Gastroesophageal sphincter (tissue), 4 donors: ENCODE results near the gene RABAC1. TPM values are rescaled to one million over a fixed set of nuclear protein-coding genes. Genes with fewer than 3 reads are reported as not detected.

Experiments used
- ATAC-seq: fragments of 150-250 bp; one replicate; pipeline ENCODE4 v1.9.1; 2016; ENCODE audit warnings: mild to moderate bottlenecking, moderate library complexity
- H3K27ac ChIP-seq, 4 donors: fragments of 200-600 bp; sonication (generic) in 3 of 4; 1 replicate in 3 of 4; 2 replicates in 1 of 4; pipeline ENCODE4 v1.5.1; 2016 to 2019
- H3K27me3 ChIP-seq: fragments of 200-600 bp; sonication (generic); one replicate; pipeline ENCODE4 v1.5.1; 2019
- H3K36me3 ChIP-seq, 2 donors: fragments of 200-600 bp; sonication (generic); one replicate each; pipeline ENCODE4 v1.5.1; 2019; ENCODE audit warnings: control low read depth in 1 of 2
- H3K4me1 ChIP-seq, 3 donors: fragments of 200-600 bp; sonication (generic); 1 replicate in 2 of 3; 2 replicates in 1 of 3; pipeline ENCODE4 v1.5.1; 2016 to 2019; ENCODE audit warnings: control low read depth in 2 of 3
- H3K4me3 ChIP-seq, 2 donors: fragments of 200-600 bp; sonication (generic); one replicate each; pipeline ENCODE4 v1.5.1; 2019; ENCODE audit warnings: mild to moderate bottlenecking in 1 of 2, moderate library complexity in 1 of 2
- H3K9me3 ChIP-seq, 3 donors: fragments of 200-600 bp; sonication (generic); one replicate each; pipeline ENCODE4 v1.5.1; 2017 to 2019; ENCODE audit warnings: control low read depth in 2 of 3
- CTCF ChIP-seq, 4 experiments: fragments of 200-600 bp in 2 of 4; fragments of 450-650 bp in 2 of 4; sonication (generic) in 1 of 4; IDR thresholded peaks; one replicate each; pipeline ENCODE4 v1.5.1; 2017 to 2019; ENCODE audit warnings: antibody characterized with exemption in 4 of 4, mild to moderate bottlenecking in 2 of 4, moderate library complexity in 2 of 4
- EP300 ChIP-seq: sonication (generic); formaldehyde crosslinking; IDR thresholded peaks from one replicate; pipeline ENCODE4 v1.6.1; 2017; ENCODE audit warnings: antibody characterized with exemption, mild to moderate bottlenecking
- POLR2A ChIP-seq, 2 donors: fragments of 450-650 bp; IDR thresholded peaks; one replicate each; pipeline ENCODE4 v1.6.1; 2017; ENCODE audit warnings: antibody characterized with exemption in 2 of 2, mild to moderate bottlenecking in 2 of 2, moderate library complexity in 1 of 2
- POLR2AphosphoS5 ChIP-seq: sonication (generic); formaldehyde crosslinking; IDR thresholded peaks from one replicate; pipeline ENCODE4 v1.6.1; 2017; ENCODE audit warnings: antibody characterized with exemption
- WGBS, 2 donors: methylation state at CpG; one replicate each; pipeline ENCODE4 v1.1.5; 2018; ENCODE audit warnings: low coverage in 1 of 2; 5-methylcytosine and 5-hydroxymethylcytosine counted together
- total RNA-seq, 4 donors: library from RNA; depleted of rRNA; stranded (reverse); fragments of >200 nt; gene quantifications; one replicate each; pipeline ENCODE4 v1.1.0, GENCODE V29; 2016

Gene RABAC1
- total RNA-seq, 4 donors from 2014 or later = 150 to 215 (median 201) TPM

GRCh38 chr19:41910240-41910991 lies 48.7 kb downstream of the RABAC1 start:
- Histone ChIP-seq H3K36me3 (peaks cover 0 to 30% of the 10 kb centered on the region in 2 donors), H3K4me1 (peaks cover 0 to 25% (median 7%) of the 10 kb centered on the region in 3 donors), H3K4me3 (no peak overlapping the region), H3K9me3 (no peaks in the 10 kb centered on the region), H3K27ac (no peak overlapping the region), H3K27me3 (peaks cover 68% of the 10 kb centered on the region)
- 50 to 66% methylated on average over 4 of the region's 12 CpGs for WGBS, 2 donors
- TF ChIP-seq CTCF (IDR thresholded peaks at IDR 0.05) (no peak), EP300 (no peak), POLR2A (IDR thresholded peaks at IDR 0.05) (no peak), POLR2AphosphoS5 (no peak)
- no peak for ATAC-seq

GRCh38 chr19:41909706-41910105 lies 49.4 kb downstream of the RABAC1 start:
- 20 to 33% methylated on average over 1 to 3 of the region's 13 CpGs for WGBS, 2 donors
- Histone ChIP-seq H3K27me3 (peaks cover 61% of the 10 kb centered on the region), H3K27ac (no peak overlapping the region), H3K9me3 (no peaks in the 10 kb centered on the region), H3K4me1 (peaks cover 0 to 18% (median 3%) of the 10 kb centered on the region in 3 donors), H3K4me3 (no peak overlapping the region), H3K36me3 (peaks cover 0 to 37% of the 10 kb centered on the region in 2 donors)
- no peak for TF ChIP-seq CTCF (IDR thresholded peaks at IDR 0.05)
- TF ChIP-seq EP300 = no peak
- no peak for TF ChIP-seq POLR2A (IDR thresholded peaks at IDR 0.05)
- no peak for TF ChIP-seq POLR2AphosphoS5
- ATAC-seq = no peak

- TF ChIP-seq CTCF (IDR thresholded peaks at IDR 0.05) (no peak), POLR2AphosphoS5 (no peak), POLR2A (IDR thresholded peaks at IDR 0.05) (no peak), EP300 (no peak)
- peaks cover 0 to 45% of the 10 kb centered on the region in 2 donors for H3K36me3 ChIP-seq
- no peak for ATAC-seq
- peaks cover 0 to 16% (median 3%) of the 10 kb centered on the region in 3 donors for H3K4me1 ChIP-seq
- no peak overlapping the region for H3K27ac ChIP-seq
- no peaks in the 10 kb centered on the region for H3K9me3 ChIP-seq
- WGBS, 2 donors = 64% methylated on average over 5 of the region's 11 CpGs; no CpG with 5 or more reads in 1 of the 2 donors
- no peak overlapping the region for H3K4me3 ChIP-seq
- peaks cover 54% of the 10 kb centered on the region for H3K27me3 ChIP-seq
Observed at GRCh38 chr19:41908724-41909464, 50.2 kb downstream of the RABAC1 start.

- H3K27ac ChIP-seq = no peak overlapping the region
- no peak overlapping the region for H3K4me3 ChIP-seq
- H3K27me3 ChIP-seq = peaks cover 46% of the 10 kb centered on the region
- H3K9me3 ChIP-seq = no peaks in the 10 kb centered on the region
- no CpG with 5 or more reads among the region's 25 CpGs for WGBS, 2 donors
- H3K36me3 ChIP-seq = peaks cover 0 to 53% of the 10 kb centered on the region in 2 donors
- no peak for ATAC-seq
- TF ChIP-seq EP300 (no peak), CTCF (IDR thresholded peaks at IDR 0.05) (no peak), POLR2AphosphoS5 (no peak), POLR2A (IDR thresholded peaks at IDR 0.05) (no peak)
- peaks cover 0 to 8% (median 3%) of the 10 kb centered on the region in 3 donors for H3K4me1 ChIP-seq
Observed at GRCh38 chr19:41907994-41908615, 51.0 kb downstream of the RABAC1 start.
